OCI-LY1 (cell line): Measurements from ENCODE around the gene SLC28A2.

Source experiments
- EZH2 ChIP-seq: fragments of 200-600 bp; sonication (generic), shearing (Covaris generic); IDR thresholded peaks from 2 replicates; pipeline ENCODE4 v1.8.0; 2017; ENCODE audit warnings: borderline replicate concordance, mixed run types, mild to moderate bottlenecking, antibody characterized with exemption, low read length, moderate library complexity, mixed read lengths
- TF ChIP-seq, protein P1 (sequence below): fragments of 200-600 bp; sonication (generic), shearing (Covaris generic); IDR thresholded peaks from 2 replicates; pipeline ENCODE4 v1.5.1; 2017; ENCODE audit warnings: mild to moderate bottlenecking, antibody characterized with exemption, low read length, moderate library complexity, mixed read lengths

DNA sequence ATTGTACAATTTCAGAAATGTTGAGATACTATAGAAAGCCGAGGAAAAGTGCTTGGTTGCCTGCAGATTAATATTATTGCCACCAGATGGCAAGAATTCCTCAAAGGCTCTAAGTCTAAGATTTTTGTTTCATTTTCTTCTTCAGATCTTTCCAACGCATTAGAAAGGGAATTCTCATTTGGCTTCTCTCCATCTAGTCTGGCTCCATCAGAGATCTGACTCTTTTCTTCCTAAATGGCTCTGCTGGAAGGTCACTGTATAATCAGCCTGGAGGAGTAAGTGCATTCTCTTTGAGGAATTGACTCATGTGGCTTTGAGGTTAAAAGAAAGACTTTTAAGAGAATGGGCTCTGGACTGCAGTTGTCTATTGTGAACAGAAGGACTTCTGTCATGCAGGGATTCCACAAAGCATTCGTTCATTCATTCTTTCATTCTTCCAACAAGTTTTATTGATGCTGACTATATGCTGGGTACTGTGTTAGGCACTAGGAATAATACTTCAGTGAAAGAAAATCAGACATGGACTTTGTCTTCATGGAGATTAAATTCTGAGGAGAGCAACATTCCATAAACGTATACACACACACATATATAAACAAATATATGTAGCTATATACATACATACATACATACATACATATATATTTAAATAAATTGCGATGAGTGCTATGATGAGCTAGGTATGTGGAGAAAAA lies 55.3 kb downstream of the SLC28A2 start:
- TF ChIP-seq, protein P1, sequence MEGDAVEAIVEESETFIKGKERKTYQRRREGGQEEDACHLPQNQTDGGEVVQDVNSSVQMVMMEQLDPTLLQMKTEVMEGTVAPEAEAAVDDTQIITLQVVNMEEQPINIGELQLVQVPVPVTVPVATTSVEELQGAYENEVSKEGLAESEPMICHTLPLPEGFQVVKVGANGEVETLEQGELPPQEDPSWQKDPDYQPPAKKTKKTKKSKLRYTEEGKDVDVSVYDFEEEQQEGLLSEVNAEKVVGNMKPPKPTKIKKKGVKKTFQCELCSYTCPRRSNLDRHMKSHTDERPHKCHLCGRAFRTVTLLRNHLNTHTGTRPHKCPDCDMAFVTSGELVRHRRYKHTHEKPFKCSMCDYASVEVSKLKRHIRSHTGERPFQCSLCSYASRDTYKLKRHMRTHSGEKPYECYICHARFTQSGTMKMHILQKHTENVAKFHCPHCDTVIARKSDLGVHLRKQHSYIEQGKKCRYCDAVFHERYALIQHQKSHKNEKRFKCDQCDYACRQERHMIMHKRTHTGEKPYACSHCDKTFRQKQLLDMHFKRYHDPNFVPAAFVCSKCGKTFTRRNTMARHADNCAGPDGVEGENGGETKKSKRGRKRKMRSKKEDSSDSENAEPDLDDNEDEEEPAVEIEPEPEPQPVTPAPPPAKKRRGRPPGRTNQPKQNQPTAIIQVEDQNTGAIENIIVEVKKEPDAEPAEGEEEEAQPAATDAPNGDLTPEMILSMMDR, result peak; percentile 46
- no peak for TF ChIP-seq EZH2
